Endodermal cell (in vitro differentiated cells): ENCODE results near the gene TRAPPC3. TPM values are rescaled to one million over a fixed set of nuclear protein-coding genes. Genes with fewer than 3 reads are reported as not detected.
"Not testable (repeated sequence)": the region's sequence is repeated elsewhere in the genome, so short reads cannot be mapped to it uniquely, and the experiment has no call there.

ENCODE experiments used
- DNase-seq: peaks from one replicate; pipeline ENCODE4 v3.0.0-alpha.2; 2017
- H3K27ac ChIP-seq: 2 replicates; pipeline ENCODE4 v1.5.1; 2013; ENCODE audit warnings: mild to moderate bottlenecking, low read depth, low read length, moderate library complexity
- H3K27me3 ChIP-seq: 2 replicates; pipeline ENCODE4 v1.6.1; 2013; ENCODE audit warnings: mild to moderate bottlenecking, low read length, moderate library complexity; ENCODE audit not compliant: insufficient read depth, control insufficient read depth, poor library complexity, severe bottlenecking
- H3K36me3 ChIP-seq: 2 replicates; pipeline ENCODE4 v1.7.0; 2013; ENCODE audit warnings: mild to moderate bottlenecking, low read length, moderate library complexity; ENCODE audit not compliant: control insufficient read depth, insufficient read depth
- H3K4me1 ChIP-seq: one replicate; pipeline ENCODE4 v1.7.0; 2013; ENCODE audit warnings: low read length; ENCODE audit not compliant: control insufficient read depth, insufficient read depth
- H3K4me3 ChIP-seq: 2 replicates; pipeline ENCODE4 v1.5.1; 2013; ENCODE audit warnings: mild to moderate bottlenecking, low read length, moderate library complexity
- H3K9ac ChIP-seq: 2 replicates; pipeline ENCODE4 v1.6.1; 2013; ENCODE audit warnings: mild to moderate bottlenecking, low read length, moderate library complexity; ENCODE audit not compliant: poor library complexity, severe bottlenecking; ENCODE audit errors: extremely low read depth
- H3K9me3 ChIP-seq: 2 replicates; pipeline ENCODE4 v1.6.1; 2013; ENCODE audit warnings: mild to moderate bottlenecking, low read length, moderate library complexity; ENCODE audit not compliant: control insufficient read depth
- H3K27ac Mint-ChIP-seq: 2 replicates; pipeline ENCODE4 v1.8.0; 2020; ENCODE audit warnings: mixed read lengths
- H3K27me3 Mint-ChIP-seq: 2 replicates; pipeline ENCODE4 v1.8.0; 2021; ENCODE audit warnings: mild to moderate bottlenecking, mixed read lengths; ENCODE audit not compliant: insufficient read depth
- H3K36me3 Mint-ChIP-seq: 2 replicates; pipeline ENCODE4 v1.8.0; 2020; ENCODE audit warnings: low read depth, mixed read lengths
- H3K4me1 Mint-ChIP-seq: 2 replicates; pipeline ENCODE4 v1.8.0; 2020; ENCODE audit warnings: mixed read lengths
- H3K4me3 Mint-ChIP-seq: 2 replicates; pipeline ENCODE4 v1.8.0; 2020; ENCODE audit warnings: mild to moderate bottlenecking, moderate library complexity, mixed read lengths
- H3K9me3 Mint-ChIP-seq: 2 replicates; pipeline ENCODE4 v1.8.0; 2020; ENCODE audit warnings: mild to moderate bottlenecking, mixed read lengths
- CTCF ChIP-seq: fragments of 200-600 bp; sonication (generic); conservative IDR thresholded peaks from 2 replicates; pipeline ENCODE4 v1.5.0; 2021; ENCODE audit warnings: antibody characterized with exemption, mild to moderate bottlenecking
- WGBS, 2 experiments: methylation state at CpG; one replicate each; pipeline versions ENCODE4 v1.1.5 to v1.1.7; 2013; ENCODE audit warnings: missing lambda C conversion rate in 2 of 2, mixed read lengths in 1 of 2; ENCODE audit not compliant: insufficient coverage in 1 of 2, insufficient read length in 1 of 2; 5-methylcytosine and 5-hydroxymethylcytosine counted together
- long read RNA-seq, 4 experiments: library from polyadenylated mRNA in 2 of 4; library from RNA in 1 of 4; library from capped mRNA in 1 of 4; stranded (forward) in 3 of 4; unstranded in 1 of 4; transcript quantifications; one replicate each; pipeline ENCODE4 v2.0.0, GENCODE V29; 2020 to 2021; ENCODE audit warnings: inconsistent platforms in 1 of 4
- polyA plus RNA-seq, 2 experiments: library from polyadenylated mRNA; stranded (reverse); fragments of 50-300 nt; gene quantifications; one replicate each; pipeline ENCODE4 v1.2.3, GENCODE V29; 2013
- total RNA-seq, 2 donors: library from RNA; stranded (reverse); fragmentation: NEBNext Ultra II Directional in 1 of 2; extraction: Animal tissue kit (Norgen Biotek cat#: 25700) in 1 of 2; gene quantifications; 2 replicates in 1 of 2; 3 replicates in 1 of 2; pipeline ENCODE4 v1.2.1, GENCODE V29; 2021

The TRAPPC3 gene
- total RNA-seq = 10 to 100 TPM; 61.5 to 79.9 TPM
- polyA plus RNA-seq (2013, experiment 1 of 2) = 69.1 TPM
- polyA plus RNA-seq (2013, experiment 2 of 2) = 71.4 TPM
- long read RNA-seq, experiment 1, transcript TRAPPC3-204 (5 exons, 1,265 nt) = major isoform, 40 of 52 reads
- long read RNA-seq, experiment 1, partial matches to known transcripts = 3 of 52 reads
- long read RNA-seq, experiment 1, other reads (novel, unspliced or antisense) = 4 of 52 reads
- long read RNA-seq, experiment 2, transcript TRAPPC3-204 (5 exons, 1,265 nt) = major isoform, 49 of 61 reads
- long read RNA-seq, experiment 2, partial matches to known transcripts = 1 of 61 reads
- long read RNA-seq, experiment 2, other reads (novel, unspliced or antisense) = 4 of 61 reads
- long read RNA-seq, experiment 3, transcript TRAPPC3-202 (5 exons, 1,056 nt) = minor isoform, 8 of 79 reads
- long read RNA-seq, experiment 3, transcript TRAPPC3-204 (5 exons, 1,265 nt) = major isoform, 59 of 79 reads
- long read RNA-seq, experiment 3, partial matches to known transcripts = 5 of 79 reads
- long read RNA-seq, experiment 3, other reads (novel, unspliced or antisense) = 5 of 79 reads
- long read RNA-seq, experiment 4, transcript TRAPPC3-202 (5 exons, 1,056 nt) = minor isoform, 9 of 170 reads
- long read RNA-seq, experiment 4, transcript TRAPPC3-204 (5 exons, 1,265 nt) = major isoform, 140 of 170 reads
- long read RNA-seq, experiment 4, transcript TRAPPC3-206 (2 exons, 221 nt) = minor isoform, 8 of 170 reads
- long read RNA-seq, experiment 4, partial matches to known transcripts = 3 of 170 reads
- long read RNA-seq, experiment 4, other reads (novel, unspliced or antisense) = 5 of 170 reads

- peaks cover 2% of the 10 kb centered on the region for H3K9me3 Mint-ChIP-seq
- H3K4me3 Mint-ChIP-seq = peak within 1 kb of the TSS; percentile 91
- 2 to 3% methylated on average over 43 to 62 of the region's 62 CpGs for WGBS, 2 experiments
- H3K4me3 ChIP-seq = peak within 1 kb of the TSS; percentile 91
- peak within 1 kb of the TSS; percentile 97 for H3K27ac Mint-ChIP-seq
- peak within 1 kb of the TSS; percentile 97 for H3K27ac ChIP-seq
- peaks cover 19% of the 10 kb centered on the region for H3K36me3 Mint-ChIP-seq
- peaks cover 19% of the 10 kb centered on the region for H3K27me3 Mint-ChIP-seq
- TF ChIP-seq CTCF = peak; percentile 97
- peaks cover 15% of the 10 kb centered on the region for H3K4me1 Mint-ChIP-seq
- H3K9me3 ChIP-seq = no peaks in the 10 kb centered on the region
- DNase-seq = peak; percentile 100
- no peaks in the 10 kb centered on the region for H3K4me1 ChIP-seq
- peaks cover 5% of the 10 kb centered on the region for H3K36me3 ChIP-seq
- no peaks in the 10 kb centered on the region for H3K27me3 ChIP-seq
- H3K9ac ChIP-seq = peak within 1 kb of the TSS; percentile 80
Measured at GRCh38 chr1:36149237-36149972, at the start of gene TRAPPC3. TSS of gene TRAPPC3 (minus strand) at chr1:36149486. CDS start at chr1:36149378, 108 bp downstream.

- Histone ChIP-seq H3K4me1 (no peaks in the 10 kb centered on the region), H3K27me3 (no peaks in the 10 kb centered on the region), H3K36me3 (no peaks in the 10 kb centered on the region), H3K27ac (no peak overlapping the region), H3K4me3 (no peak overlapping the region), H3K9me3 (no peaks in the 10 kb centered on the region), H3K9ac (no peak overlapping the region)
- DNase-seq = no peak
- peaks cover 1% of the 10 kb centered on the region for H3K9me3 Mint-ChIP-seq
- WGBS, 2 experiments = 93 to 100% methylated on average over 2 to 5 of the region's 5 CpGs
- H3K27me3 Mint-ChIP-seq = no peaks in the 10 kb centered on the region
- H3K4me3 Mint-ChIP-seq = no peak overlapping the region
- no peaks in the 10 kb centered on the region for H3K36me3 Mint-ChIP-seq
- peaks cover 3% of the 10 kb centered on the region for H3K4me1 Mint-ChIP-seq
- no peak overlapping the region for H3K27ac Mint-ChIP-seq
- TF ChIP-seq CTCF = no peak
Measured at GRCh38 chr1:36198641-36199040, 49.4 kb upstream of the TRAPPC3 start.

DNA sequence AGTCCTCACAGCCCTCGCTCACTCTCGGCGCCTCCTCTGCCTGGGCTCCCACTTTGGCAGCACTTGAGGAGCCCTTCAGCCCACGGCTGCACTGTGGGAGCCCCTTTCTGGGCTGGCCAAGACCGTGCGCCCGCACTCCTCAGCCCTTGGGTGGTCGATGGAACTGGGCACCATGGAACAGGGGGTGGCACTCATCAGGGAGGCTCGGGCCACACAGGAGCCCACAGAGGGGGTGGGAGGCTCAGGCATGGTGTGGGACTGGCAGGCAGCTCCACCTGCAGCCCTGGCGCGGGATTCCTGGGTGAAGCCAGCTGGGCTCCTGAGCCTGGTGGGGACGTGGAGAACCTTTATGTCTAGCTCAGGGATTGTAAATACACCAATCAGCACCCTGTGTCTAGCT is 47.5 kb upstream of the TRAPPC3 start:
- 93 to 100% methylated on average over 5 to 12 of the region's 12 CpGs for WGBS, 2 experiments

More for the DNA sequence above, 47.5 kb upstream of the TRAPPC3 start:
- H3K4me3 ChIP-seq, H3K36me3 ChIP-seq, H3K27me3 ChIP-seq, H3K27ac ChIP-seq, H3K36me3 Mint-ChIP-seq, H3K9me3 ChIP-seq, H3K27ac Mint-ChIP-seq, H3K4me3 Mint-ChIP-seq, H3K9me3 Mint-ChIP-seq, H3K4me1 ChIP-seq, DNase-seq, H3K27me3 Mint-ChIP-seq, H3K4me1 Mint-ChIP-seq, H3K9ac ChIP-seq: not testable (repeated sequence)
